HG03095 (cell line): ENCODE measurements around the gene NTRK2.

Source experiments
- ATAC-seq: cut with Tn5 transposase; IDR thresholded peaks from one replicate; pipeline ENCODE4 v1.9.1; 2021; ENCODE audit warnings: moderate library complexity; ENCODE audit not compliant: unreplicated experiment

Gene NTRK2

DNA sequence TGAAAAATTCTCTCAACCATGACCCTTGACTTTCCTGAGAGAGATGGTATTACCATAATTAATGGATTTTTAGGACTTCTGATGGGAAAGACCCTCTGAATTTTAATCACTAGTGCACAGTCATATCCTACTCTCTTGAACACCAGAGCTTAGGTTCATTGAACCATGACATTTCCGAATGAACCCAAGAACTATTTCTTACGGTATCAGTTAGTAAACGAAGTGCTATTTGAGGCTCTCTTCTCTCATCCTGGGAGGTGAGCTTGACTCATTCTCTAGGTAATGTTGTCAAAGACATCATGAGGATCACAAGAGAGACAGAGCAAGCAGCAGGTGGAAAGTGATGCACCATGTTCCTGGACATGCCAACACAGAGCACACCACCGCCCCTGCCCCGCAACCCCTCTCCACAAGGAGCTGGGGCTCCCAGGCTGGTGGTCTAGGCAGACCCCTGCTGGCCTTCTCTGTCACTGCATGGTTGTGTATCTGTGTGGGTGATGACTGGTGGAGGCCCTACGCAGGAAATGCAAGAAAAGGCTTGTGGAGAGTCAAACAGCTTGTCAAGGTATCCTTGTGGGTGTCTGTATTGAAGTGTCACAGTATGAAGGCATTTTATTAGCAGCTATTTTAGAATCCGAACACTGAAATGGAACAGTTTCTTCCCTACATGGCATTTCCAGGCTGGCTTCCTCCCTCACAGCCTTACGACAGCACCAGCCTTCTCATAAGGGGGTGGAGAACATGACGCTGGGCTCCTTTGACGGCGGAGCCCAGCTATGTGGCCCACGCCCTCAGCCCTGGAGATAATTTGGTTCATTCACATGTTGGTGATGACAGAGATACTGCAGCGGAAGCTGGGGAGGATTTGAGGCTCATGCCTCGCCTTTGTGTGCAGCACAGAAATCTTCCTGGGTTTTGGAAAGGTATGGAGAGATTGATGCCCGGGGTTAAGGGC lies 297.6 kb downstream of the NTRK2 start:
- ATAC-seq, result no peak

GRCh38 chr9:84969084-84969483 lies 299.6 kb downstream of the NTRK2 start:
- ATAC-seq, result no peak

- ATAC-seq, result no peak
Observed at GRCh38 chr9:84969736-84970135, 300.2 kb downstream of the NTRK2 start.

DNA sequence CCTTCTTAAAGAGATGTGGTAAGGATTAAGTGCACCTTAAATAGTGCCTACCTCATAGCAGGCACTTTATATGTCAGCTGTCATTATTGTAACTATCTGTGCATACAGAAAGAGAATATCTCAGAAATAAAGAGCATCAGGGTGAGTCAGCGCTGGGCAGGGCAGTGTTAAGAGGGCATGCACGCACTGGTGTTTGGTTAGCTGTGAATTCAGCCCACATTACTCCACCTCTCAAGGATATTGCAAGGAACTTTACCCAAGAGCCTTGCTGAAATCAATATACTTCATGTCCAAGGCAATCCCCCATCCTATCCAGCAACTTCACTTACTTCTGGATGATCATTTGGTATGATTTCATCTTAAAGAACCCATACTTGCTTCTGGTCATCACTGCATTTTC lies 300.9 kb downstream of the NTRK2 start:
- no peak for ATAC-seq

DNA sequence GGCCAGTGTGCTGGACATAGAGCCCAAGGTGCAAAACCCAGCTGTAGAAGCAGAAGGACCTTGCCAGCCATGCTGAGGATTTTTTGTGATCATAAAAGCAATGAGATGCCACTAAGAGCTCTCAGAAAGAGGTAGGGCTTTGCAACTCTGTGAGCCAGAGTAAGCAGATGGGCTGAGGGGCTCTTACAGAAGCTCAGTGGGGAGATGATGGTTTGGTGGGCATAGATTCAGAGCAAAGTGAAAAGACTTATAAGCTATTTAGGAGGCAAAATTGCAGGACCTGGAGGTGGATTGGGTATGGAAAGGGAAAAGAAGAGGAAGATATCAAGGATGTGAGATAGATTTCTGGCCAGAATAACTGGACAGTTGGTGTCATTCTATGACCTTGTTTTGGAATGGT lies 302.0 kb downstream of the NTRK2 start:
- ATAC-seq, result no peak

DNA sequence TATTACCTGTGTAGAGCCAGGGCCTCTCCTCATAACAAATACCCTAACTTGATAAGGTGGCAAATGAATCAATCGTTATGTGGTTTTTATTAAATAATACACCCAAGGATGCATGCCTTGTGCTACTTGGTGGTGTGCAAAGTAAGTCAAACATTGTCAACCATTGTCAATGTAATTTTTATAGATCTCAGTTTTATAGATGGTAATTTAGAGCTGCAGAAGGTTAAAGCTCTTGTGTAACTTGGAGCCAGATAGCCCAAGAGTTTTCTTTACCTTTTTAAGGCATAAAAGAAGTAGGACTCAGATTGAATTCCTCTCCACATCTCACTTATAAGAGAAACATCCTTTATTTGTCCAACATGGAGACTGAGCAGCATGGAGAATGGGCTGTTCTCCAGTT lies 304.7 kb downstream of the NTRK2 start:
- ATAC-seq, result no peak

GRCh38 chr9:84974855-84975254 lies 305.3 kb downstream of the NTRK2 start:
- no peak for ATAC-seq

- ATAC-seq, result no peak
Observed at GRCh38 chr9:84975926-84976325, 306.4 kb downstream of the NTRK2 start.

- no peak for ATAC-seq
Observed at GRCh38 chr9:84978661-84979060, 309.1 kb downstream of the NTRK2 start.

GRCh38 chr9:84983749-84984148 lies 314.2 kb downstream of the NTRK2 start:
- no peak for ATAC-seq

DNA sequence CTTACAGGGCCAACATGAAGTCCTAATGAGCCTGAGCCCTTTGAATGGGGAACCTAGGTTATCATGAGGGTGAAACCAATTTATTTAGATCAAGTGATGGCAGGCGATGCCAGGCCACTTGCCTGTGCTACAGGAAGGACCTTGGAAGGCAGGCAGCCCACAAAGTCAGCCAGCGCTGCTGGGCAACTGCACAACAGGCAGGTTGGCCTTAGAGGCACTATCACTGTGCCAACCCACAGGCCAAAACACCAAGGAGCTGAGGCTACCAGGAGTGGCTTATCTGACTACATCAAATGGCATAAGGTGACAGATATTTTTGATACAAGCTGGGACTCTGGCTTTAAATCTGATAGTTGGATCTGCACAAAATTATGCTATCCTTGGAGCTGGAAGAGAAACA lies 319.1 kb downstream of the NTRK2 start:
- ATAC-seq, result no peak

DNA sequence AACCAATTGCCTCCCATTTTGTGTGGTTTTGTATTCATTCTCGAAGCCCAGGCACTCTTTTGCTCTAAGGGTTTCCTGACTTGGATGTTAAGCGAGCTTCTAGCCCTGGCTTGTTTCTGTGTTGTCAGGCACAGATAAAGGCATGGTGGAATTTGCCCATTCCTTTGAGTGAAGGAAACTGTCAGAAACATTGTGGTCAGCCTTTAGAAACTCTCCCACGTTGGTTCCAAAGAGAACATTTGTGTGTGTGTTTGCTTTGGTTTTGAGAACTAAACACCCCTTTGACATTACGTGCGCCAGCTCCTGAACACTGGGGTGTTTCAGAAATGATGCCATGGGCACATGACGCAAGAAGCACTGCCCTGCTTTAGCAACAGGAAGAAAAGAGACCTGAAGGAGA lies 320.9 kb downstream of the NTRK2 start:
- ATAC-seq, result no peak

DNA sequence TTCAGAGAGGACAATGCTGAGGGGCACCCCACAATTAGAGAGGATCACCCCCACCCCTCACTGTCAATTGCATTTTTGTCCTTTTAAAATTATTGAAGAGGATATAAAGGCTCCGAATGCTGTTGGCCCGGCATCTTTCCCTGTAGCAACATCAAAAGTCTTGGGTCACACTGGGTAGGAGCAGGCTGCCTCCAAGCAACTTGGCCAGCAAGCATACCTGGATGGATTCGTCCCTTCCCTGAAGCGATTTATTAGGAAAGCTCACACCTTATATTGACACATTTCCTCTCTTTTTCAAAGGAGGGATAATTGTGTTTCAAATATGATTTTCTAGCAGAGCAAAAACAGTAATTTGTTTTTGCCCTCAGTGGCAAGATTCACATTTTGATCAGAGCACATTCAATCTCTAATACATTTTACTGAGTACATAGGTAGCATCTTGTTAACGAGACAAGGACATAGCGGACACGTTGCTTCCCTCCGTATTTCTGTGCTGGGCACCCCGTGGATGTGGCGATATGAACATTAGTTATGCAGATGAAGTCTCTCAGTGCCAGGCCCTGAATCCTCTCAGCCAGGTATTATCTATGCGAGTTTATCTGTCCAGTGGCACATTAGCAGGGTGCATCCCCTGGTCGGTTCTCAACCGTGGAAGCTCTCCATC lies 321.5 kb downstream of the NTRK2 start:
- no peak for ATAC-seq

DNA sequence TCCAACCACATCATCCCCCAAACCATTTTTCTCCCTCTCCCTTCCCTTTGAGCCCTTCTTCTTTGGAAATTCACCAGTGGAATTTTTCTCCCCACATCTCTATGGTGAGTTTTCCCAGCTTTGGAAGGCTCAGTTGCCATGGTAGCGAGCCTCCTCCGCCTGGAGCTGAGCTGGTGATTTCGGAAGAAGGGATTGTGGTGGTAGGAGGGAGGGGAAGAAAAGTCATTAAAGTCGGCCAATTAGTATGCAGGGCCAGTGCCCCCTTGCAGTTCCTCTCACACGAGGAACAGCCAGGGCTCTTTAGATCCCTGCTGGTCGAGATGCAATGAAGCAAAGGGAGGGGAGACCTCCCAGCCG lies 322.0 kb downstream of the NTRK2 start:
- ATAC-seq, result no peak

GRCh38 chr9:84992381-84992780 lies 322.9 kb downstream of the NTRK2 start:
- no peak for ATAC-seq

GRCh38 chr9:84993105-84993504 lies 323.6 kb downstream of the NTRK2 start:
- ATAC-seq, result no peak

- no peak for ATAC-seq
Observed at GRCh38 chr9:84996029-84996428, 326.5 kb downstream of the NTRK2 start.

DNA sequence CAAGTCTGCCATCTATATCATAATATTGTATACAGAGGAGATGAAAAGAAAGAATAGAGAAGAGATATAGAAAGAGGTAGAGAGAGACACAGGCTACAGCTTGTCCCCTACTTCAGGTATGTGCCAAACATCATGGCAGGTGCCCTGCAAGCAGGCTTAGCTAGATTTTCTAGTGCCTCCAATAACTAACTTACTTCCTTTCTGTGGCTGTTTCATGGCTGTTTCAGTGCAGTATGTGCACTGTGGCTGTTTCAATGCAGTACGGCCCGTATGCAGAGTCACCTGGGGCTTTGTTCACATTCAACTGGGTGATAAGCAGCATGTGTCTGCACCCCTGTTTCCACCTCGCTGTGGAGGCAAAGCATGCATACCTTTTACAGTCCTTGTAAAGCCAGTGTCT lies 327.2 kb downstream of the NTRK2 start:
- no peak for ATAC-seq

GRCh38 chr9:84997472-84997871 lies 327.9 kb downstream of the NTRK2 start:
- ATAC-seq, result no peak

DNA sequence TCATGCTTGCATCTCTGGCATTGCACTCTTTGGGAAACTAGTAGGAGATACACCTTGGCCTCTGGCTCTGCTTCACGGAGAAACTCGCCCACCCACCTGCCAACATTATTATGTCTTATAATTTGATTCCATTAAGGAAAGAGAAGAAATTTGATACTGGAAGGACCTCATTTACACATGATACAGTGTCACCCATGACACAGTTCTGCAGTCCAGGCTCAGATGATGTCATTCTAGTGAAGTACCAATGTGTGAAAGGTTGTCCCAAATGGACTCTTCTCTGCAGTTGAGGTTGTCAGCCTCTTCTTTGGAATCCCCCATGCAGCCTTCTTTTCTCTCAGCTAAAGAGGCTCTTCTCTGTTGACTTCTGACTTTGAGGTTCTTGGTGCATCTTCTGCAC lies 329.1 kb downstream of the NTRK2 start:
- no peak for ATAC-seq

DNA sequence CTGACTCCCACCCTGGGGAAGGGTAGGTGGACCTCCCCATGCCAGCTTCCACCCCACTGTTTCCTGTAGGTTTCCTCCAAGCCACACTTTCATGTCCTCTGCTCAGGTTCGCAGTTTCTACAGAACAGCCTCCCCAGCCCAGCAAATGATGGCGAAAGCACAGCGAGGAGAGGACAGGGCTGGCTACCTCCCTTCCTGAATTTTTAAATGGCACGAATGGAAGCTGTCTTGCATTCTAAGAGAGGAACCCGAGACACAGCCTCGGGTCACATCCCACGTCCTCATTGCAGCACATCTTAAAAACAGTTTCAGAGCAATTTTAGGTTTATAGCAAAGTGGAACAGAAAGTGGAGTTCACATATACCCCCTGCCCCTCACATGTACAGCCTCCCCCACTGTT lies 330.3 kb downstream of the NTRK2 start:
- no peak for ATAC-seq

DNA sequence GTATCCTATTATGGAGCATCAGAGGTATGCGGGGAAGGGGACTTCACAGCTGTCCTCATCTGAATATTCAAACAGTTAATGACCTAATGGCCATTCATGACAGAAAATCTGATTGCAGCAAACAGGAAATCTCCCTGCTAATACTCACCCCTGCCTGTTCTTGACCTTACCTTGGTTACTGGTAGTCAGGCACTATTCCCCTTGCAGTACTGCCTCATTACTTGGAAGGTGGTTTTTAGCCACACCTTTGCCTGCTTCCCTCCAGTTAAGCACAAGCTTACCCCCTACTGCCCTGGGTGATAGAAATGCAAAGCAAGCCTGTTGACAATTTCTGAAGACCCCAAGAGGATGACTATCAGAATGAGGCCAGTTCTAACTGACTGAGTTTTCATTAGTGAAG lies 332.4 kb downstream of the NTRK2 start:
- ATAC-seq, result no peak
